KMS-11 (cell line): ENCODE data around the gene CECR2.

ENCODE experiments used
- H2AFZ ChIP-seq: fragments of 200-600 bp; sonication (generic); 2 replicates; pipeline ENCODE4 v1.6.1; 2016; ENCODE audit warnings: antibody characterized with exemption, mixed run types, low read depth
- H3K27ac ChIP-seq: fragments of 200-600 bp; sonication (generic); 2 replicates; pipeline ENCODE4 v1.6.1; 2016; ENCODE audit warnings: mild to moderate bottlenecking, mixed run types
- H3K27me3 ChIP-seq: fragments of 200-600 bp; sonication (generic); 2 replicates; pipeline ENCODE4 v1.6.1; 2017; ENCODE audit warnings: mild to moderate bottlenecking, low read depth, mixed run types, moderate library complexity; ENCODE audit not compliant: insufficient read depth
- H3K36me3 ChIP-seq: fragments of 200-600 bp; sonication (generic); 2 replicates; pipeline ENCODE4 v1.6.1; 2017; ENCODE audit warnings: mild to moderate bottlenecking, mixed run types; ENCODE audit not compliant: insufficient read depth
- H3K4me1 ChIP-seq: fragments of 200-600 bp; sonication (generic); 2 replicates; pipeline ENCODE4 v1.6.1; 2016; ENCODE audit warnings: mild to moderate bottlenecking, low read depth, mixed run types; ENCODE audit not compliant: poor library complexity, severe bottlenecking
- H3K4me2 ChIP-seq: fragments of 200-600 bp; sonication (generic); 2 replicates; pipeline ENCODE4 v1.7.0; 2016; ENCODE audit warnings: mild to moderate bottlenecking, mixed run types
- H3K4me3 ChIP-seq: fragments of 200-600 bp; sonication (generic); IDR thresholded peaks from 2 replicates; pipeline ENCODE4 v1.6.1; 2017; ENCODE audit warnings: low read depth, low read length, mixed read lengths; ENCODE audit not compliant: insufficient read depth
- H3K79me2 ChIP-seq: fragments of 200-600 bp; sonication (generic); 2 replicates; pipeline ENCODE4 v1.6.1; 2016; ENCODE audit warnings: low read depth, mixed run types; ENCODE audit not compliant: insufficient read depth
- H3K9ac ChIP-seq: fragments of 200-600 bp; sonication (generic); 2 replicates; pipeline ENCODE4 v1.6.1; 2016; ENCODE audit warnings: mild to moderate bottlenecking, mixed run types
- H4K20me1 ChIP-seq: fragments of 200-600 bp; sonication (generic); 2 replicates; pipeline ENCODE4 v1.6.1; 2016; ENCODE audit warnings: mild to moderate bottlenecking, mixed run types; ENCODE audit not compliant: insufficient read depth
- CTCF ChIP-seq: fragments of 200-600 bp; sonication (generic); conservative IDR thresholded peaks from 2 replicates; pipeline ENCODE4 v1.6.1; 2017; ENCODE audit warnings: low read depth, mild to moderate bottlenecking, antibody characterized with exemption, low read length, moderate library complexity, mixed read lengths

Gene CECR2

GRCh38 chr22:17581056-17581455, 211.8 kb downstream of the CECR2 start:
- Histone ChIP-seq H3K4me2 (no peak overlapping the region), H3K9ac (no peak overlapping the region), H2AFZ (no peak overlapping the region), H3K36me3 (no peaks in the 10 kb centered on the region), H4K20me1 (no peaks in the 10 kb centered on the region), H3K4me3 (no peak overlapping the region), H3K27me3 (no peaks in the 10 kb centered on the region), H3K79me2 (no peaks in the 10 kb centered on the region), H3K4me1 (no peaks in the 10 kb centered on the region), H3K27ac (no peak overlapping the region)
- TF ChIP-seq CTCF, result no peak

- TF ChIP-seq CTCF, result no peak
- Histone ChIP-seq H3K27ac (no peak overlapping the region), H3K4me1 (no peaks in the 10 kb centered on the region), H2AFZ (no peak overlapping the region), H3K9ac (no peak overlapping the region), H3K79me2 (no peaks in the 10 kb centered on the region), H3K4me3 (no peak overlapping the region), H3K4me2 (no peak overlapping the region), H3K36me3 (no peaks in the 10 kb centered on the region), H3K27me3 (no peaks in the 10 kb centered on the region), H4K20me1 (no peaks in the 10 kb centered on the region)
Measured at GRCh38 chr22:17581631-17582030, 212.4 kb downstream of the CECR2 start.

GRCh38 chr22:17583151-17583550, 213.9 kb downstream of the CECR2 start:
- Histone ChIP-seq H4K20me1 (no peaks in the 10 kb centered on the region), H3K79me2 (no peaks in the 10 kb centered on the region), H3K27me3 (no peaks in the 10 kb centered on the region), H3K9ac (no peak overlapping the region), H3K4me2 (no peak overlapping the region), H3K36me3 (no peaks in the 10 kb centered on the region), H3K4me1 (no peaks in the 10 kb centered on the region), H3K4me3 (no peak overlapping the region), H3K27ac (no peak overlapping the region), H2AFZ (no peak overlapping the region)
- TF ChIP-seq CTCF, result no peak

GRCh38 chr22:17586831-17587440, 217.7 kb downstream of the CECR2 start:
- Histone ChIP-seq H2AFZ (no peak overlapping the region), H4K20me1 (no peaks in the 10 kb centered on the region), H3K27ac (no peak overlapping the region), H3K9ac (no peak overlapping the region), H3K27me3 (no peaks in the 10 kb centered on the region), H3K4me1 (no peaks in the 10 kb centered on the region), H3K4me2 (no peak overlapping the region), H3K36me3 (no peaks in the 10 kb centered on the region), H3K4me3 (no peak overlapping the region), H3K79me2 (no peaks in the 10 kb centered on the region)
- no peak for TF ChIP-seq CTCF
